Keratinocyte (primary cell): ENCODE data around the gene ARHGEF37. TPM values are rescaled to one million over a fixed set of nuclear protein-coding genes. Genes with fewer than 3 reads are reported as not detected.
"Not testable (repeated sequence)": the region's sequence is repeated elsewhere in the genome, so short reads cannot be mapped to it uniquely, and the experiment has no call there.

Experiments
- DNase-seq: peaks from one replicate; pipeline ENCODE4 v3.0.0-alpha.2; 2011; ENCODE audit warnings: low read depth, missing footprints, low spot score
- FAIRE-seq: peaks from 2 replicates; lab custom pipeline; 2011; peaks lifted over from hg19 to GRCh38; lab: Jason Lieb, UNC
- H2AFZ ChIP-seq: 2 replicates; pipeline ENCODE4 v1.6.0; 2012; ENCODE audit warnings: low read length, control low read depth, inconsistent platforms; ENCODE audit not compliant: control insufficient read depth
- H3K27ac ChIP-seq: 2 replicates; pipeline ENCODE4 v1.5.1; 2011; ENCODE audit warnings: low read length; ENCODE audit not compliant: control insufficient read depth, insufficient read depth
- H3K27me3 ChIP-seq: 3 replicates; pipeline ENCODE4 v1.6.0; 2011; ENCODE audit warnings: low read length; ENCODE audit not compliant: control insufficient read depth, insufficient read depth; ENCODE audit errors: extremely low read depth
- H3K36me3 ChIP-seq, 2 experiments: 2 replicates in 1 of 2; 3 replicates in 1 of 2; pipeline ENCODE4 v1.5.1; 2011; ENCODE audit warnings: low read length in 2 of 2, mild to moderate bottlenecking in 1 of 2; ENCODE audit not compliant: control insufficient read depth in 2 of 2, insufficient read depth in 2 of 2; ENCODE audit errors: extremely low read depth in 1 of 2
- H3K4me1 ChIP-seq: 3 replicates; pipeline ENCODE4 v1.5.1; 2011; ENCODE audit warnings: low read length; ENCODE audit not compliant: control insufficient read depth, insufficient read depth; ENCODE audit errors: extremely low read depth
- H3K4me2 ChIP-seq: 3 replicates; pipeline ENCODE4 v1.6.0; 2011; ENCODE audit warnings: low read depth, low read length; ENCODE audit not compliant: control insufficient read depth, insufficient read depth; ENCODE audit errors: extremely low read depth
- H3K4me3 ChIP-seq, 3 experiments: fragments of 200-600 bp in 1 of 3; sonication (generic) in 1 of 3; 2 replicates in 2 of 3; 3 replicates in 1 of 3; pipeline ENCODE4 v1.5.1; 2011 to 2016; ENCODE audit warnings: low read length in 3 of 3, mild to moderate bottlenecking in 3 of 3, control low read depth in 2 of 3, inconsistent platforms in 1 of 3, low read depth in 1 of 3, mixed read lengths in 1 of 3, mixed run types in 1 of 3, moderate library complexity in 1 of 3; ENCODE audit not compliant: control insufficient read depth in 2 of 3, insufficient read depth in 2 of 3; ENCODE audit errors: extremely low read depth in 1 of 3
- H3K79me2 ChIP-seq: 2 replicates; pipeline ENCODE4 v1.6.0; 2012; ENCODE audit warnings: low read length; ENCODE audit not compliant: control insufficient read depth, insufficient read depth
- H3K9ac ChIP-seq: 3 replicates; pipeline ENCODE4 v1.6.0; 2011; ENCODE audit warnings: low read length; ENCODE audit not compliant: control insufficient read depth, insufficient read depth; ENCODE audit errors: extremely low read depth
- H3K9me1 ChIP-seq: 3 replicates; pipeline ENCODE4 v1.6.0; 2011; ENCODE audit warnings: low read length; ENCODE audit not compliant: control insufficient read depth, insufficient read depth; ENCODE audit errors: extremely low read depth
- H3K9me3 ChIP-seq: 2 replicates; pipeline ENCODE4 v1.5.1; 2012; ENCODE audit warnings: low read depth, low read length; ENCODE audit not compliant: control insufficient read depth
- H4K20me1 ChIP-seq: 3 replicates; pipeline ENCODE4 v1.6.0; 2011; ENCODE audit warnings: low read length; ENCODE audit not compliant: control insufficient read depth, insufficient read depth; ENCODE audit errors: extremely low read depth
- EZH2 ChIP-seq: IDR thresholded peaks from one replicate; pipeline ENCODE4 v1.6.1; 2012; ENCODE audit warnings: inconsistent platforms, mild to moderate bottlenecking, low read length, moderate library complexity
- dilution Hi-C: fragments of 300-500 bp; cut with MboI; formaldehyde crosslinking; loops from one replicate; pipeline ENCODE4 v1.7.0; 2020; ENCODE audit warnings: low sequenced_read_pairs; ENCODE audit not compliant: extremely low pct_ligation_motif_present
- polyA plus RNA-seq, 5 experiments: library from polyadenylated mRNA; depleted of rRNA in 3 of 5; stranded (reverse) in 3 of 5; stranded (forward) in 1 of 5; unstranded in 1 of 5; fragments of >200 nt; gene quantifications; 1 replicate in 1 of 5; 2 replicates in 3 of 5; 3 replicates in 1 of 5; pipeline versions ENCODE4 v1.2.1 to v1.2.3, GENCODE V29; 2011 to 2012; ENCODE audit warnings: missing spikeins in 2 of 5, low read depth in 1 of 5, low replicate concordance in 1 of 5
- TF ChIP-seq, protein P1 (sequence below), 3 experiments: IDR thresholded peaks in 1 of 3; conservative IDR thresholded peaks in 1 of 3; optimal IDR thresholded peaks in 1 of 3; 2 replicates in 2 of 3; 3 replicates in 1 of 3; pipeline versions ENCODE3 to v1.5.1; 2011; ENCODE audit warnings: low read length in 3 of 3, mild to moderate bottlenecking in 3 of 3, moderate library complexity in 2 of 3, control low read depth in 1 of 3, inconsistent platforms in 1 of 3; ENCODE audit not compliant: insufficient read depth in 2 of 3; ENCODE audit errors: extremely low read depth in 1 of 3

ARHGEF37 gene
- polyA plus RNA-seq, 1 donor (not counting 4 experiments of a cell fraction or from before 2014, with no cell fraction given) = 8.7 TPM

DNA sequence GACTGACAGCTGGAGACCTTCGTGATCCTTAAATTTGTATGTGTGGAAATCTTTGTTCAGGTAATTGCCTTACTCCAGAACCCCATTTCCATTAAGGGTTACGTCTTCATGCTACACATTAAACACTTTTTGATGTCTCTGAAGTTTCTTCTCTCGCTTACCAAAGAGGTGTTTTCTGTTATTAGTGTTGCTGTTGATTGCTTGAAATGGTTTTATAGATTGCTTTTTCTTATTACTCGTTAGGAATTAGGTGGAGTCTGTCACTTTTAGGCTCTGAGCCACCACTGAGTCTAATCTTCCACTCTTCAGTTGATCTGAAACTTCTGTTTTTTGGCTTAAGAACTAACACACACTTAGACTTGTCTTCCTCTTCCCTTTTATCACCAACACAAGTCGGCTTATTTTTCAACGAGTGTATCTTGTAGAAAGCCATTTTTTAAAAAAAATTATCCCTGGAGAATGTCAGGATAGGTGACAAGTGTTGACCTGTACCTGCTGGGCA, 86.6 kb downstream of the ARHGEF37 start:
- Histone ChIP-seq H3K79me2 (no peaks in the 10 kb centered on the region), H3K4me3 (no peak overlapping the region), H4K20me1 (no peaks in the 10 kb centered on the region), H3K4me1 (no peaks in the 10 kb centered on the region), H3K36me3 (no peaks in the 10 kb centered on the region), H2AFZ (no peak overlapping the region), H3K9ac (no peak overlapping the region), H3K9me1 (no peaks in the 10 kb centered on the region), H3K4me2 (no peak overlapping the region), H3K9me3 (no peaks in the 10 kb centered on the region), H3K27me3 (no peaks in the 10 kb centered on the region), H3K27ac (no peak overlapping the region)
- DNase-seq (no peak), FAIRE-seq (no peak)
- TF ChIP-seq, protein P1, sequence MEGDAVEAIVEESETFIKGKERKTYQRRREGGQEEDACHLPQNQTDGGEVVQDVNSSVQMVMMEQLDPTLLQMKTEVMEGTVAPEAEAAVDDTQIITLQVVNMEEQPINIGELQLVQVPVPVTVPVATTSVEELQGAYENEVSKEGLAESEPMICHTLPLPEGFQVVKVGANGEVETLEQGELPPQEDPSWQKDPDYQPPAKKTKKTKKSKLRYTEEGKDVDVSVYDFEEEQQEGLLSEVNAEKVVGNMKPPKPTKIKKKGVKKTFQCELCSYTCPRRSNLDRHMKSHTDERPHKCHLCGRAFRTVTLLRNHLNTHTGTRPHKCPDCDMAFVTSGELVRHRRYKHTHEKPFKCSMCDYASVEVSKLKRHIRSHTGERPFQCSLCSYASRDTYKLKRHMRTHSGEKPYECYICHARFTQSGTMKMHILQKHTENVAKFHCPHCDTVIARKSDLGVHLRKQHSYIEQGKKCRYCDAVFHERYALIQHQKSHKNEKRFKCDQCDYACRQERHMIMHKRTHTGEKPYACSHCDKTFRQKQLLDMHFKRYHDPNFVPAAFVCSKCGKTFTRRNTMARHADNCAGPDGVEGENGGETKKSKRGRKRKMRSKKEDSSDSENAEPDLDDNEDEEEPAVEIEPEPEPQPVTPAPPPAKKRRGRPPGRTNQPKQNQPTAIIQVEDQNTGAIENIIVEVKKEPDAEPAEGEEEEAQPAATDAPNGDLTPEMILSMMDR (optimal IDR thresholded peaks at IDR 0.05 in 1 of 3, IDR thresholded peaks at IDR 0.05 in 1 of 3, conservative IDR thresholded peaks at IDR 0.05 in 1 of 3; ENCODE audit: extremely low read depth in 1 of 3, insufficient read depth in 2 of 3, low read length in 3 of 3) = no peak
- no peak for TF ChIP-seq EZH2
- dilution Hi-C loops = no loop called here

DNA sequence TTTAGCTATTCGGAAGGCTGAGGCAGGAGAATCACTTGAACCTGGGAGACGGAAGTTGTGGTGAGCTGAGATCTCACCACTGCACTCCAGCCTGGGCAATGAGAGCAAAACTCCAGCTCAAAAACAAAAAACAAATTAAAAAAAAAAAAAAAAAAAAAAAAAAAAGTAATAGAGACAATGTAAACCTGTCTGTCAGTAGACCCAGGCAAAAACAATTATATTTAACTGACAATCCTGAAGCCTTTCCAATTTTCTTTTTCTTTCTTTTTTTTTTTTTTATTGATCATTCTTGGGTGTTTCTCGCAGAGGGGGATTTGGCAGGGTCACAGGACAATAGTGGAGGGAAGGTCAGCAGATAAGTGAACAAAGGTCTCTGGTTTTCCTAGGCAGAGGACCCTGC, 88.0 kb downstream of the ARHGEF37 start:
- H2AFZ ChIP-seq, H3K79me2 ChIP-seq, H3K27me3 ChIP-seq, H3K27ac ChIP-seq, dilution Hi-C loops, H3K4me2 ChIP-seq, H4K20me1 ChIP-seq, H3K36me3 ChIP-seq, H3K9ac ChIP-seq, H3K9me1 ChIP-seq, H3K4me1 ChIP-seq, H3K4me3 ChIP-seq, DNase-seq, FAIRE-seq, H3K9me3 ChIP-seq: not testable (repeated sequence)

DNA sequence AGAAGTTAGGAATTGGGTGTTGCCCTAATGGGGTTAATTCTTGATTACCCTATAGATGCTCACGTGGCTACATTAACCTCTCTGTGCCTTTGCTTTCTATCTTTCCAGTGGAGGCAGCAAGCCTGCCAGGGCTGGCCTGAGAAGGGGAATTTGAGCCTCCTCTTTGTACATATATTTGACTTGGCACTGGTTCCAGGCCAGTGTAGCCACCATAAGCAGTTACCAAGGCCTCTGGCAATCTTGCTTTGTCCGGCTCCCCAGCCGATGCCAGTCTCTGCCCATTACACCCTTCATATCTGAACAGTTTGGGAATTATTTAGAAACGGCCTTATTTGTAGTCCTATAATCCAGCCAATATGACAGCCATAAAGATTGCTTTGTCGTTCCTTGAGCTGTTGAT, 90.2 kb downstream of the ARHGEF37 start:
- Histone ChIP-seq H2AFZ (no peak overlapping the region), H4K20me1 (no peaks in the 10 kb centered on the region), H3K4me2 (no peak overlapping the region), H3K27me3 (no peaks in the 10 kb centered on the region), H3K36me3 (no peaks in the 10 kb centered on the region), H3K79me2 (no peaks in the 10 kb centered on the region), H3K9ac (no peak overlapping the region), H3K27ac (no peak overlapping the region), H3K4me1 (peaks cover 6% of the 10 kb centered on the region), H3K9me3 (no peaks in the 10 kb centered on the region), H3K4me3 (no peak overlapping the region), H3K9me1 (no peaks in the 10 kb centered on the region)
- dilution Hi-C loops = no loop called here
- DNase-seq = no peak
- TF ChIP-seq EZH2 = no peak
- TF ChIP-seq, protein P1 (optimal IDR thresholded peaks at IDR 0.05 in 1 of 3, IDR thresholded peaks at IDR 0.05 in 1 of 3, conservative IDR thresholded peaks at IDR 0.05 in 1 of 3; ENCODE audit: extremely low read depth in 1 of 3, insufficient read depth in 2 of 3, low read length in 3 of 3) = no peak
- FAIRE-seq = no peak
